ENCODE results near the gene PI4KA.
"Not testable (repeated sequence)": the region's sequence is repeated elsewhere in the genome, so short reads cannot be mapped to it uniquely, and the experiment has no call there.

GRCh38 chr22:20709966-20710365 lies 148.6 kb downstream of the PI4KA start:
- TF ChIP-seq, protein P1, sequence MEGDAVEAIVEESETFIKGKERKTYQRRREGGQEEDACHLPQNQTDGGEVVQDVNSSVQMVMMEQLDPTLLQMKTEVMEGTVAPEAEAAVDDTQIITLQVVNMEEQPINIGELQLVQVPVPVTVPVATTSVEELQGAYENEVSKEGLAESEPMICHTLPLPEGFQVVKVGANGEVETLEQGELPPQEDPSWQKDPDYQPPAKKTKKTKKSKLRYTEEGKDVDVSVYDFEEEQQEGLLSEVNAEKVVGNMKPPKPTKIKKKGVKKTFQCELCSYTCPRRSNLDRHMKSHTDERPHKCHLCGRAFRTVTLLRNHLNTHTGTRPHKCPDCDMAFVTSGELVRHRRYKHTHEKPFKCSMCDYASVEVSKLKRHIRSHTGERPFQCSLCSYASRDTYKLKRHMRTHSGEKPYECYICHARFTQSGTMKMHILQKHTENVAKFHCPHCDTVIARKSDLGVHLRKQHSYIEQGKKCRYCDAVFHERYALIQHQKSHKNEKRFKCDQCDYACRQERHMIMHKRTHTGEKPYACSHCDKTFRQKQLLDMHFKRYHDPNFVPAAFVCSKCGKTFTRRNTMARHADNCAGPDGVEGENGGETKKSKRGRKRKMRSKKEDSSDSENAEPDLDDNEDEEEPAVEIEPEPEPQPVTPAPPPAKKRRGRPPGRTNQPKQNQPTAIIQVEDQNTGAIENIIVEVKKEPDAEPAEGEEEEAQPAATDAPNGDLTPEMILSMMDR (IDR thresholded peaks at IDR 0.05; ENCODE audit: low read depth, low read length, poor library complexity, severe bottlenecking) = not testable (repeated sequence)
- TF ChIP-seq EZH2phosphoT487 (IDR thresholded peaks at IDR 0.05; ENCODE audit: borderline replicate concordance, low read length) = not testable (repeated sequence)
